H9 (cell line): ENCODE results near the gene PAOX. TPM values are rescaled to one million over a fixed set of nuclear protein-coding genes. Genes with fewer than 3 reads are reported as not detected.

Source experiments
- DNase-seq: peaks from one replicate; pipeline ENCODE4 v3.0.0-alpha.2; 2017
- H2AFZ ChIP-seq: one replicate; pipeline ENCODE4 v1.6.1; 2013; ENCODE audit warnings: mild to moderate bottlenecking, low read length, control low read depth, moderate library complexity
- H2AK5ac ChIP-seq: 2 replicates; pipeline ENCODE4 v1.6.1; 2013; ENCODE audit warnings: low read length, control low read depth, mixed read lengths; ENCODE audit not compliant: insufficient read length
- H2BK120ac ChIP-seq: one replicate; pipeline ENCODE4 v1.6.1; 2013; ENCODE audit warnings: low read depth, mild to moderate bottlenecking, low read length, control low read depth, inconsistent platforms; ENCODE audit not compliant: poor library complexity, severe bottlenecking
- H2BK12ac ChIP-seq: 2 replicates; pipeline ENCODE4 v1.6.1; 2013; ENCODE audit warnings: low read length, control low read depth, mixed read lengths, low read depth; ENCODE audit not compliant: insufficient read length
- H2BK15ac ChIP-seq: 2 replicates; pipeline ENCODE4 v1.6.1; 2013; ENCODE audit warnings: low read depth, low read length, control low read depth
- H2BK20ac ChIP-seq: one replicate; pipeline ENCODE4 v1.6.1; 2013; ENCODE audit warnings: low read depth, mild to moderate bottlenecking, low read length, control low read depth, inconsistent platforms; ENCODE audit not compliant: poor library complexity, severe bottlenecking
- H2BK5ac ChIP-seq: 2 replicates; pipeline ENCODE4 v1.6.1; 2013; ENCODE audit warnings: low read length, control low read depth, mixed read lengths; ENCODE audit not compliant: insufficient read length
- H3K14ac ChIP-seq: 2 replicates; pipeline ENCODE4 v1.6.1; 2013; ENCODE audit warnings: low read length, control low read depth; ENCODE audit not compliant: insufficient read depth
- H3K18ac ChIP-seq: 2 replicates; pipeline ENCODE4 v1.6.1; 2013; ENCODE audit warnings: low read depth, mild to moderate bottlenecking, mixed read lengths, low read length, control low read depth; ENCODE audit not compliant: insufficient read length
- H3K23ac ChIP-seq: 2 replicates; pipeline ENCODE4 v1.6.1; 2013; ENCODE audit warnings: low read length, control low read depth, mixed read lengths, low read depth; ENCODE audit not compliant: insufficient read length
- H3K23me2 ChIP-seq: 2 replicates; pipeline ENCODE4 v1.6.1; 2013; ENCODE audit warnings: low read depth, mild to moderate bottlenecking, mixed read lengths, low read length, control low read depth; ENCODE audit not compliant: insufficient read length, poor library complexity, severe bottlenecking
- H3K27ac ChIP-seq: 2 replicates; pipeline ENCODE4 v1.5.1; 2013; ENCODE audit warnings: low read length, control low read depth, mixed read lengths, low read depth; ENCODE audit not compliant: insufficient read length
- H3K27me3 ChIP-seq: 2 replicates; pipeline ENCODE4 v1.6.1; 2013; ENCODE audit warnings: low read length, control low read depth, inconsistent platforms; ENCODE audit not compliant: insufficient read depth
- H3K4ac ChIP-seq: 2 replicates; pipeline ENCODE4 v1.6.1; 2013; ENCODE audit warnings: low read depth, mild to moderate bottlenecking, control low read depth, inconsistent platforms, low read length, moderate library complexity
- H3K4me1 ChIP-seq: 2 replicates; pipeline ENCODE4 v1.6.1; 2013; ENCODE audit warnings: low read length, control low read depth, inconsistent platforms; ENCODE audit not compliant: insufficient read depth
- H3K4me2 ChIP-seq: 2 replicates; pipeline ENCODE4 v1.6.1; 2013; ENCODE audit warnings: low read length, control low read depth, mixed read lengths; ENCODE audit not compliant: insufficient read length, insufficient read depth
- H3K56ac ChIP-seq: 2 replicates; pipeline ENCODE4 v1.6.1; 2013; ENCODE audit warnings: low read depth, mild to moderate bottlenecking, mixed read lengths, low read length, control low read depth; ENCODE audit not compliant: insufficient read length
- H3K79me1 ChIP-seq: 2 replicates; pipeline ENCODE4 v1.6.1; 2013; ENCODE audit warnings: low read depth, mild to moderate bottlenecking, moderate library complexity, low read length, control low read depth, inconsistent platforms; ENCODE audit not compliant: insufficient read depth, poor library complexity, severe bottlenecking
- H3K79me2 ChIP-seq: 2 replicates; pipeline ENCODE4 v1.6.1; 2013; ENCODE audit warnings: low read length, control low read depth, inconsistent platforms; ENCODE audit not compliant: insufficient read depth
- H3K9ac ChIP-seq: 2 replicates; pipeline ENCODE4 v1.6.1; 2013; ENCODE audit warnings: low read length, control low read depth, mixed read lengths; ENCODE audit not compliant: insufficient read length; ENCODE audit errors: extremely low read depth
- H3K9me3 ChIP-seq: one replicate; pipeline ENCODE4 v1.6.1; 2013; ENCODE audit warnings: low read depth, low read length, inconsistent platforms; ENCODE audit not compliant: control insufficient read depth
- H3T11ph ChIP-seq: one replicate; pipeline ENCODE4 v1.6.1; 2013; ENCODE audit warnings: mild to moderate bottlenecking, low read length, control low read depth, inconsistent platforms
- H4K20me1 ChIP-seq: one replicate; pipeline ENCODE4 v1.6.1; 2013; ENCODE audit not compliant: control insufficient read depth, insufficient read length, insufficient read depth
- H4K5ac ChIP-seq: 2 replicates; pipeline ENCODE4 v1.6.1; 2013; ENCODE audit warnings: low read depth, mild to moderate bottlenecking, mixed read lengths, low read length, control low read depth; ENCODE audit not compliant: insufficient read length
- H4K8ac ChIP-seq: replicated peaks from 2 replicates; pipeline ENCODE4 v1.6.1; 2013; ENCODE audit warnings: low read length, control low read depth, mixed read lengths, low read depth; ENCODE audit not compliant: insufficient read length
- H4K91ac ChIP-seq: 2 replicates; pipeline ENCODE4 v1.6.1; 2013; ENCODE audit warnings: low read depth, mild to moderate bottlenecking, moderate library complexity, mixed read lengths, low read length, control low read depth; ENCODE audit not compliant: insufficient read length
- H3K27ac Mint-ChIP-seq, 3 experiments: 2 replicates in 2 of 3; 3 replicates in 1 of 3; pipeline ENCODE4 v1.8.0; 2020 to 2021; ENCODE audit warnings: mixed read lengths in 3 of 3, mild to moderate bottlenecking in 1 of 3, moderate library complexity in 1 of 3
- H3K27me3 Mint-ChIP-seq: 2 replicates; pipeline ENCODE4 v1.8.0; 2021; ENCODE audit warnings: low read depth, mild to moderate bottlenecking, moderate library complexity, mixed read lengths
- H3K36me3 Mint-ChIP-seq, 3 experiments: 2 replicates in 2 of 3; 3 replicates in 1 of 3; pipeline ENCODE4 v1.8.0; 2020 to 2021; ENCODE audit warnings: low read depth in 3 of 3, mixed read lengths in 3 of 3; ENCODE audit not compliant: insufficient read depth in 1 of 3
- H3K4me1 Mint-ChIP-seq, 2 experiments: 2 replicates each; pipeline ENCODE4 v1.8.0; 2020; ENCODE audit warnings: mixed read lengths in 2 of 2
- H3K4me3 Mint-ChIP-seq, 2 experiments: 2 replicates in 1 of 2; 3 replicates in 1 of 2; pipeline ENCODE4 v1.8.0; 2020 to 2021; ENCODE audit warnings: mild to moderate bottlenecking in 2 of 2, mixed read lengths in 2 of 2, moderate library complexity in 1 of 2
- H3K9me3 Mint-ChIP-seq, 2 experiments: 2 replicates in 1 of 2; 3 replicates in 1 of 2; pipeline ENCODE4 v1.8.0; 2020; ENCODE audit warnings: mild to moderate bottlenecking in 2 of 2, mixed read lengths in 2 of 2, moderate library complexity in 1 of 2
- CTCF ChIP-seq: fragments of 200-600 bp; sonication (generic); conservative IDR thresholded peaks from 3 replicates; pipeline ENCODE4 v1.8.0; 2021; ENCODE audit warnings: antibody characterized with exemption, mild to moderate bottlenecking
- WGBS: extraction: QIAGEN DNeasy Blood & Tissue Kit; methylation state at CpG from one replicate; pipeline ENCODE4 v1.1.7; 2013; ENCODE audit warnings: missing lambda C conversion rate, low lambda C conversion rate, mixed read lengths; ENCODE audit not compliant: insufficient read length; ENCODE audit errors: extremely low coverage; 5-methylcytosine and 5-hydroxymethylcytosine counted together
- total RNA-seq: library from RNA; stranded (reverse); gene quantifications from 2 replicates; pipeline ENCODE4 v1.2.1, GENCODE V29; 2021

PAOX gene
- total RNA-seq, 1 experiment from 2014 or later = 5.6 TPM

DNA sequence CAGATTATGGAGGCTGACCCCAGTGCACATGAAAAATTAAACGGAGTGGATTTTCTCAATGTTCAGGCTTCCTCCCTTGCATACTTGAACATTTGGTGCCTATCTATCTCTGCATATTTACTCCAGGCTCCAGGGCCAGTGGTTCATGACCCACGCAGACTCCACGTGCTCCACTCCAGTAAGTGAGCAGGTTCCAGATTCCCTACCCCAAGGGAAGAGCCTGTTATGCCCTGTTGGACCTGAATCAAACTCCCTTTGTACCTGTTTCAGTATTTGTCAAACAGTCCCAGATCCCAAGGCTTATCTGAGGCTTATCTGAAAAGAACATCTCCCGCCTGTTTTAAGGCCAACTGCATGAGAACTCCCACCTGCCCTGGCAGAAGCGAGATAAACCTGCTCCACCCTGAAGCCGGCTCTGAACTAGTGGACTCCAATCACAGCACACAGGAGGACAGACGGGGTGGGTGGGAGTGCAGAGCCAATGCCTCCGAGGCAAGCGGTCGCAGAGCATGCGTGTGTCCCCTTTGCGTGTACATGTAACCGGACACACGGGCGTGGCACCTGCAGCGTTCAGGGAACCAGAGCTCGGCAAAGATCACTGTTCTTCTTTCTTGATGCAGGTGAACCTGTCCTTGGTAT is 19.0 kb upstream of the PAOX start:
- no peak overlapping the region for H3K4ac ChIP-seq
- Mint-ChIP-seq H3K4me3 (no peak overlapping the region), H3K4me1 (peaks cover 0 to 2% of the 10 kb centered on the region in 2 experiments; a peak in 1 of 4 replicates), H3K27me3 (peaks cover 24% of the 10 kb centered on the region), H3K36me3 (peaks cover 20 to 35% (median 34%) of the 10 kb centered on the region in 3 experiments; a peak in 6 of 7 replicates), H3K27ac (no peak overlapping the region), H3K9me3 (no peaks in the 10 kb centered on the region)
- H3T11ph ChIP-seq = no peak overlapping the region
- H3K27me3 ChIP-seq = no peaks in the 10 kb centered on the region; the same call in 1 of the 2 replicates
- H3K79me2 ChIP-seq = no peaks in the 10 kb centered on the region
- no peak overlapping the region for H2BK20ac ChIP-seq
- H3K27ac ChIP-seq = no peak overlapping the region
- H4K5ac ChIP-seq = no peak overlapping the region
- no CpG with 5 or more reads among the region's 17 CpGs for WGBS
- no peaks in the 10 kb centered on the region for H3K23me2 ChIP-seq
- H4K8ac ChIP-seq = no peak overlapping the region
- H2BK15ac ChIP-seq = no peak overlapping the region
- H3K4me1 ChIP-seq = no peaks in the 10 kb centered on the region
- H3K9me3 ChIP-seq = no peaks in the 10 kb centered on the region
- no peak overlapping the region for H3K23ac ChIP-seq
- no peak overlapping the region for H3K14ac ChIP-seq
- H3K56ac ChIP-seq = no peak overlapping the region
- H4K91ac ChIP-seq = no peak overlapping the region
- H3K79me1 ChIP-seq = no peaks in the 10 kb centered on the region
- no peak overlapping the region for H2BK12ac ChIP-seq
- H2AFZ ChIP-seq = no peak overlapping the region
- H3K4me2 ChIP-seq = no peak overlapping the region
- no peak overlapping the region for H2BK5ac ChIP-seq
- DNase-seq = no peak
- no peaks in the 10 kb centered on the region for H4K20me1 ChIP-seq
- TF ChIP-seq CTCF = no peak
- H2AK5ac ChIP-seq = no peak overlapping the region
- no peak overlapping the region for H3K18ac ChIP-seq
- H2BK120ac ChIP-seq = no peak overlapping the region
- no peak overlapping the region for H3K9ac ChIP-seq
